ENCODE data around the gene CFAP157.
A peak's percentile ranks its signal among the peaks of the same experiment; 100 is the strongest.

CFAP157 gene

GRCh38 chr9:127698985-127699670 lies 7.7 kb upstream of the CFAP157 start:
- DNase-seq (peak; percentile 79 to 80 (median 79)), ATAC-seq (replicated peaks) (peak; percentile 98)
- Mint-ChIP-seq H3K36me3 (ENCODE audit: insufficient read depth) (peaks cover 7% of the 10 kb centered on the region), H3K27me3 (no peaks in the 10 kb centered on the region), H3K9me3 (no peaks in the 10 kb centered on the region), H3K27ac (peak overlapping the region; percentile 90 to 92), H3K4me1 (ENCODE audit: low read depth in 2 of 2) (peaks cover 11 to 17% of the 10 kb centered on the region in 2 donors), H3K4me3 (peak overlapping the region; percentile 73 to 83)

DNA sequence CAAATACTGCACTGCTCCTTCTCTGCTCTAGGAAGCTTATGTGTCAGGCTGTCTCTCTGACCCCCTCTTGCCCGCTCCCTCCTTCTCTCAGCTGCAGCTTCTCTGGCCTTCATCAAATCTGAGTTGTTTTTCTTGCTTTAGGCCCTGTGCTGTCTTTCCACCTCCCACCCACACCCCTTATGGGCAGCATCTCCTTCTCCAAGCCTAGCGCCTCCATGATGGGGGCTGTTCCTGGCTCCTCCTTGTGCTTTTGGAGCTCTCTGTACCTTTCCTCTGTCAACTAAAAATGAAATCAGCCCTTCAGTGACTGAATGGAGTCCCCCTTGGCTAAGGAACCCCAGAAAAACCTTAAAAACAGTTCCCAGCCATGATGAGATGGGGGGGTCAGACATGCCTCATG lies 6.6 kb upstream of the CFAP157 start:
- no peaks in the 10 kb centered on the region for H3K27me3 Mint-ChIP-seq
- ATAC-seq (replicated peaks) = no peak
- no peaks in the 10 kb centered on the region for H3K9me3 Mint-ChIP-seq
- no peak for DNase-seq
- H3K4me3 Mint-ChIP-seq = peak overlapping the region; percentile 73 to 83
- peak overlapping the region; percentile 77 to 90 for H3K27ac Mint-ChIP-seq
- H3K36me3 Mint-ChIP-seq (ENCODE audit: insufficient read depth) = peaks cover 6% of the 10 kb centered on the region
- peaks cover 11 to 17% of the 10 kb centered on the region in 2 donors for H3K4me1 Mint-ChIP-seq (ENCODE audit: low read depth in 2 of 2)

DNA sequence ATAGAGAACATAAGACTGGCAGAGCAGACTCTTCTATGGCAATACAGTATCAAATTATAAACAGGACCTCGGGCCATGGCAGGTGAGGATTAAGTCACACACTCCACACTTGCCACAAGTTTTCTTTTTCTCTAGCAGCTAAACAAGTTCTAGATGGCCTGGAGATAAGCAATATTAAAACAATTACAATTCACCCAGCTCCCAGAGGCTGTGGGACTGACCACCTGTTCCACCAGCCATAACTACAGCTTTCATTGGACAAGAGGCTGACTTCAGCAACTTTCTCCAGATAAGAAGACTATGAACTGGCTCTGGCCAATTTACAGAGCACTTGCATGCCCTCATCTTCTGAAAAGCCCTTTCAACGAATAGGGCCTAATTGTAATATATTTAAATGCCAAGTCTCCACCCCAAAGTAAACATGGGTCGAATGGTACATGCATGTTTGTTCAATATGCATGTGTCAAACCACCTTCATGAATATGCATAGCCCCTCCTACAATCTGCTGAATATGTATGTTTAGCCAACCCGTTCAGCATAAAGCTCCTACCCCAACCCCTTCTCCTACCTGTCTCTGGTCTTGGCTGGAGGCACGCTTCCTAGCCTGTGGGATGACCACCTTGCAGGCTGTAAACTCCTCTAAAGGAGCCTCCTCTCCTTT lies 6.1 kb upstream of the CFAP157 start:
- Mint-ChIP-seq H3K9me3 (no peaks in the 10 kb centered on the region), H3K27ac (peak overlapping the region; percentile 77 to 90), H3K4me1 (ENCODE audit: low read depth in 2 of 2) (peaks cover 11 to 17% of the 10 kb centered on the region in 2 donors), H3K4me3 (peak overlapping the region; percentile 73 to 83), H3K36me3 (ENCODE audit: insufficient read depth) (peaks cover 6% of the 10 kb centered on the region), H3K27me3 (no peaks in the 10 kb centered on the region)
- DNase-seq (no peak), ATAC-seq (replicated peaks) (no peak)

DNA sequence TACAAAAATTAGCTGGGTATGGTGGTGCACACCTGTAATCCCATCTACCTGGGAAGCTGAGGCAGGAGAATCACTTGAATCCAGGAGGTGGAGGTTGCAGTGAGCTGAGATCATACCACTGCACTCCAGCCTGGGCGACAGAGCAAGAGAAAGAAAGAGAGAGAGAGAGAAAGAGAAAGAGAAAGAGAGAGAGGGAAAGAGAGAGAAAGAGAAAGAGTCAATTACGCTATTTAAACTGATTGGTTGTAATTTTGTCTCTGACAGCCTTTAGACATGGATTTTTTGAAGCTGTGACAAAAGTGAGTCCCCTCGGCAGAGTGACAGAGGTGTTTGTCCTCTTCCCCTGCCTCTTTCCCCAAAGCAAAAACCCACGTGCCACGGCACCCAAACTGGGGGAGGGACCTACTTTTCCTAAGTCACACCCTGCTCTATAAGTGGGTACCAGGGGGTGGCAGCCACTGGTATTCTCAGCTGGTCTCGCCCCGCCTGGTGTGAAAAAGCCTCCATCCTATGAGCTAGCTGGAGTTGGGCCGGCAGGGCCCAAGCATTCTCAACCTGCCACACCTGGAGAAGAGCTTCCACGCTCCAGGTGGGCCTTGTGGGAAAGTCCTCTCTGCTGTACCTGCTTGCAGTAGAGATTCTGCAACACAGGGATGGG lies 3.4 kb upstream of the CFAP157 start:
- H3K27me3 Mint-ChIP-seq = no peaks in the 10 kb centered on the region
- no peak for DNase-seq
- ATAC-seq (replicated peaks) = no peak
- peak overlapping the region; percentile 13 to 69 for H3K27ac Mint-ChIP-seq
- peaks cover 6% of the 10 kb centered on the region for H3K36me3 Mint-ChIP-seq (ENCODE audit: insufficient read depth)
- no peak overlapping the region for H3K4me3 Mint-ChIP-seq
- H3K4me1 Mint-ChIP-seq (ENCODE audit: low read depth in 2 of 2) = peaks cover 19 to 25% of the 10 kb centered on the region in 2 donors
- H3K9me3 Mint-ChIP-seq = no peaks in the 10 kb centered on the region

DNA sequence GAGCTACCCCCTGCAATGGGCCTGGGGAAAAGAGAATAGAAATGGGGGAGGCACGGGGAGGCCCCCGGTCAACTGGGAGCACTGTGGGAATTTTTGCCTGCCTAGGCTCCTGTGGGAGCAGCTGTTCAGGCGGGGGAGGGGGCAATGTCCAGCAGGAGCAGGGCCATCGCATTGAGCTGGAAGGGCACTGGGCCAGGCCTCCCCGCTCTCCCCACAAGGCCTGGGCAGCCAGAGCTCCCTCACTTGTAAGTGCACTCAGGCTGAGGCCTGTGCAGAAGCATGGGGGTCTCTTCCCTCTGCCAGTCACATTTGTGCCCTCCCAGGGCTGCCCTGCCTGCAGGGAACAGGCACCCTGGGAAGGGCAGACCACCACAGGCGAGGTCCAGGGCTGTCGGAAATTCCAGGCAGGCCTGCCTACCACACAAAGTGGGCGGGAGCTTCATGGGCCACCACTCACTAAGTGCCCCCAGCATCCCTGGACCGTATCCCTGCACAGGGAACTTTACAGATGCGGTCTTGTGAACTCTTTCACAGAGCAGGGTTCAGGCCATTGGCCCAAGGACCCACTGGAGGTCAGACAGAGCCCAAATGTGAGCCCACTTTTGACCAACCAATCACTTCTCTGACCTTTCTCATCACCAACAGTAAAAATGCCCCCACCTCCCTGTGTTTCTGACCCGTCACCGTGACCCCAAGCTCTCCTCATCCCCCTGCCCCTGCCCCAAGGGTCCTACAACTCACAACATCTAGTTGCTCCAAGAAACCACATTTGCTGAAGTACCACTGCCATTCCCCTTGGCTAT lies 1.0 kb upstream of the CFAP157 start:
- Mint-ChIP-seq H3K36me3 (ENCODE audit: insufficient read depth) (peaks cover 6% of the 10 kb centered on the region), H3K4me1 (ENCODE audit: low read depth in 2 of 2) (peaks cover 16 to 25% of the 10 kb centered on the region in 2 donors), H3K27me3 (no peaks in the 10 kb centered on the region), H3K27ac (peak overlapping the region in 1 of 2 donors; percentile 66), H3K4me3 (no peak overlapping the region), H3K9me3 (no peaks in the 10 kb centered on the region)
- no peak for ATAC-seq (replicated peaks)
- no peak for DNase-seq

DNA sequence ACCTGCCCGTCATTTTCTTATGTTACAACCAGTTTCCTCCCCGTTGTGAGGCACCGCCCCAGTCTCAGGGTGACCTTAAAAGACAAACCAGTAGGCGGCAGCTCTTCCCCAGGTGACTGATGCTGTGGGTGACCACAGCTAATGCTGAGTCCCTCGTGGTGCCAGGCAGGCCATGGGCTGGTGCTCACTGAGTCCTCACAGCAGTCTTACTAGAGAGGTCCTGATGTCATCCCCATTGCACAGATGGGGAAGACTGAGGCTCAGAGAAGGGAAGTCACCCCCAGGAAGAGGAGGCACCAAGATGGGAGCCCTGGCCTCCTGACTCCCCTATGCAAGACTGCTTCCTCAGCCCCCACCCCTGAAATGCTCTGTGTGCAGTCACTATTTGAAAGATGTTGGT lies 978 bp downstream of the CFAP157 start:
- H3K36me3 Mint-ChIP-seq (ENCODE audit: insufficient read depth) = peaks cover 6% of the 10 kb centered on the region
- H3K9me3 Mint-ChIP-seq = no peaks in the 10 kb centered on the region
- peaks cover 27 to 34% of the 10 kb centered on the region in 2 donors for H3K4me1 Mint-ChIP-seq (ENCODE audit: low read depth in 2 of 2)
- peak overlapping the region in 1 of 2 donors; percentile 34 for H3K4me3 Mint-ChIP-seq
- no peaks in the 10 kb centered on the region for H3K27me3 Mint-ChIP-seq
- ATAC-seq (replicated peaks) (peak; percentile 97), DNase-seq (peak; percentile 61 to 65 (median 62))
- H3K27ac Mint-ChIP-seq = peak overlapping the region in 1 of 2 donors; percentile 78

GRCh38 chr9:127708952-127709587 lies 2.3 kb downstream of the CFAP157 start:
- Mint-ChIP-seq H3K36me3 (ENCODE audit: insufficient read depth) (peaks cover 8% of the 10 kb centered on the region), H3K27me3 (no peaks in the 10 kb centered on the region), H3K9me3 (no peaks in the 10 kb centered on the region), H3K4me1 (ENCODE audit: low read depth in 2 of 2) (peaks cover 27 to 36% of the 10 kb centered on the region in 2 donors), H3K27ac (peak overlapping the region in 1 of 2 donors; percentile 65), H3K4me3 (no peak overlapping the region)
- DNase-seq (no peak), ATAC-seq (replicated peaks) (no peak)

- H3K27me3 Mint-ChIP-seq = no peaks in the 10 kb centered on the region
- peaks cover 8% of the 10 kb centered on the region for H3K36me3 Mint-ChIP-seq (ENCODE audit: insufficient read depth)
- no peak for DNase-seq
- H3K9me3 Mint-ChIP-seq = no peaks in the 10 kb centered on the region
- peak overlapping the region; percentile 44 to 76 for H3K27ac Mint-ChIP-seq
- peak overlapping the region in 1 of 2 donors; percentile 24 for H3K4me3 Mint-ChIP-seq
- peaks cover 28 to 39% of the 10 kb centered on the region in 2 donors for H3K4me1 Mint-ChIP-seq (ENCODE audit: low read depth in 2 of 2)
- no peak for ATAC-seq (replicated peaks)
Measured at GRCh38 chr9:127710204-127710783, 3.5 kb downstream of the CFAP157 start.

GRCh38 chr9:127711226-127711701 lies 4.5 kb downstream of the CFAP157 start:
- Mint-ChIP-seq H3K9me3 (no peaks in the 10 kb centered on the region), H3K4me3 (peak overlapping the region; percentile 39 to 54), H3K27ac (peak overlapping the region in 1 of 2 donors; percentile 76), H3K27me3 (no peaks in the 10 kb centered on the region), H3K4me1 (ENCODE audit: low read depth in 2 of 2) (peaks cover 36 to 46% of the 10 kb centered on the region in 2 donors), H3K36me3 (ENCODE audit: insufficient read depth) (peaks cover 16% of the 10 kb centered on the region)
- no peak for DNase-seq
- ATAC-seq (replicated peaks) = no peak

DNA sequence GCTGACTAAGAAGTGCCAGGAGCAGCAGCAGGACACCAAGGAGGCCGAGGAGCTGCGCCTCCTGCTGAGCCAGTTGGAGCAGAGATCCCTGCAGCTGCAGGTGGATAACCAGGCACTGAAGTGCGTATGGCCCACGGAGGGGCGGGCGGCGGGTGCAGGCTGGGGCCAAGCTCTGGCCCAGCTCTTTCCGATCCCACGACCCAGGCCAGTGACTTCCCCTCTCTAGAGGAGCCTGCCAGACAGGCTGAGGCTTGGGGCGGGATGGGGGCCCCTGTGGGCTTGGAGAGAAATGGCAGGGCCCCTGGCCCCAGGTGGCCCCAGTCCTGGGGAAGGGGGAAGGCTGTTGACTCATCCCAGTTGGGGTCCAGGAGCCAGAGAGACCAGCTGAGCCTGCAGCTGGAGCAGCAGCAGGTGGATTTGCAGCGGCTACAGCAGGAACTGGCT lies 5.1 kb downstream of the CFAP157 start:
- Mint-ChIP-seq H3K4me1 (ENCODE audit: low read depth in 2 of 2) (peaks cover 36 to 47% of the 10 kb centered on the region in 2 donors), H3K27me3 (no peaks in the 10 kb centered on the region), H3K36me3 (ENCODE audit: insufficient read depth) (peaks cover 16% of the 10 kb centered on the region), H3K27ac (no peak overlapping the region), H3K4me3 (no peak overlapping the region), H3K9me3 (no peaks in the 10 kb centered on the region)
- ATAC-seq (replicated peaks) (no peak), DNase-seq (no peak)

DNA sequence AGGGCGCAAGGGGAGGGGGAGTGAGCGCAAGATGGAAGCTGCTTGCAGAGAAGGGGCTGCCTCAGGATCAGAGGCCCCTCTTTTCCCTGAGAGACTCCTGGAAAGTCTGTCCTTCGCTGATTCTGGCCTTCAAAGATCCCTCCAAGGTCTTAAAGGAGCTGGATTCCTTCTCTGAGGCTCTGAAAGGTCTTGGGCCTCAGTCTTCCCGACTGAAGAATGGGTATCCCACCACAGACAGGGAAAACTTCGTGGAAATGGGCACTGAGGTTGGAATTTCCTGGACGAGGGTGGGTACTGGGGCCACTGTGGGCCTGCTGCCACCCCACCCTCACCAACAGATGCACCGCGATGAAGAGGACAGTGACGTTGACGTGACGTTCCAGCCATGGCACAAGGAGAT lies 5.6 kb downstream of the CFAP157 start:
- Mint-ChIP-seq H3K4me1 (ENCODE audit: low read depth in 2 of 2) (peaks cover 34 to 46% of the 10 kb centered on the region in 2 donors), H3K4me3 (no peak overlapping the region), H3K36me3 (ENCODE audit: insufficient read depth) (peaks cover 16% of the 10 kb centered on the region), H3K27me3 (no peaks in the 10 kb centered on the region), H3K9me3 (no peaks in the 10 kb centered on the region), H3K27ac (no peak overlapping the region)
- ATAC-seq (replicated peaks) = no peak
- DNase-seq = no peak

- no peaks in the 10 kb centered on the region for H3K9me3 Mint-ChIP-seq
Measured at GRCh38 chr9:127712867-127713266, 6.1 kb downstream of the CFAP157 start.

More at GRCh38 chr9:127712867-127713266, 6.1 kb downstream of the CFAP157 start:
- Mint-ChIP-seq H3K27me3 (no peaks in the 10 kb centered on the region), H3K27ac (peak overlapping the region in 1 of 2 donors; percentile 41), H3K4me3 (no peak overlapping the region), H3K36me3 (ENCODE audit: insufficient read depth) (peaks cover 16% of the 10 kb centered on the region), H3K4me1 (ENCODE audit: low read depth in 2 of 2) (peaks cover 32 to 43% of the 10 kb centered on the region in 2 donors)
- no peak for ATAC-seq (replicated peaks)
- DNase-seq = no peak

All from effector memory CD8-positive, alpha-beta T cell (primary cell).